DND-41 (cell line): ENCODE results near the gene FMN1.

ENCODE experiments used
- EZH2 ChIP-seq: IDR thresholded peaks from 3 replicates; pipeline ENCODE4 v1.6.1; 2012; ENCODE audit warnings: borderline replicate concordance, low read depth, mild to moderate bottlenecking, moderate library complexity, low read length, inconsistent platforms; ENCODE audit not compliant: severe bottlenecking
- TF ChIP-seq, protein P1 (sequence below): IDR thresholded peaks from 2 replicates; pipeline ENCODE4 v1.5.1; 2012; ENCODE audit warnings: borderline replicate concordance, low read length, moderate library complexity, mild to moderate bottlenecking; ENCODE audit not compliant: poor library complexity, severe bottlenecking; ENCODE audit errors: extremely low read depth

DNA sequence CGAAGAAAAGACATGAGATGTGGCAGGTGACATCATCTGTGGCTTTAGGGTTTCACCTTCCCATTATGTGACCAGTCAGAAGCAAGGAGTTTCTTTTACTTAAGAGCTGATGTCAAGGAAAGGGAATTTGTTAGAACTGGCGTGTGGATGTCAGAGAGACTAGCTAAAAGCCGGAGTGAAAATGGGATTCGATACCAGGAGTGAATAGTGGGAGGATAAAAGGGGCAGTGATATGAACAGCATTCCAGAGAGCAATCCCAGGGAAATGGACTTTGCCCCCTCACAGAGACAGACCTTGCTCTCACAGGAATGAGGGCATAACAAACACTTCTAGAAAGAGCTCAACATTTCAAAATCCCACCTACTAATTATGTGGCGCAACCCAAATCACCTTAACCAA is 5.9 kb upstream of the FMN1 start:
- TF ChIP-seq EZH2 = no peak
- TF ChIP-seq, protein P1, sequence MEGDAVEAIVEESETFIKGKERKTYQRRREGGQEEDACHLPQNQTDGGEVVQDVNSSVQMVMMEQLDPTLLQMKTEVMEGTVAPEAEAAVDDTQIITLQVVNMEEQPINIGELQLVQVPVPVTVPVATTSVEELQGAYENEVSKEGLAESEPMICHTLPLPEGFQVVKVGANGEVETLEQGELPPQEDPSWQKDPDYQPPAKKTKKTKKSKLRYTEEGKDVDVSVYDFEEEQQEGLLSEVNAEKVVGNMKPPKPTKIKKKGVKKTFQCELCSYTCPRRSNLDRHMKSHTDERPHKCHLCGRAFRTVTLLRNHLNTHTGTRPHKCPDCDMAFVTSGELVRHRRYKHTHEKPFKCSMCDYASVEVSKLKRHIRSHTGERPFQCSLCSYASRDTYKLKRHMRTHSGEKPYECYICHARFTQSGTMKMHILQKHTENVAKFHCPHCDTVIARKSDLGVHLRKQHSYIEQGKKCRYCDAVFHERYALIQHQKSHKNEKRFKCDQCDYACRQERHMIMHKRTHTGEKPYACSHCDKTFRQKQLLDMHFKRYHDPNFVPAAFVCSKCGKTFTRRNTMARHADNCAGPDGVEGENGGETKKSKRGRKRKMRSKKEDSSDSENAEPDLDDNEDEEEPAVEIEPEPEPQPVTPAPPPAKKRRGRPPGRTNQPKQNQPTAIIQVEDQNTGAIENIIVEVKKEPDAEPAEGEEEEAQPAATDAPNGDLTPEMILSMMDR = no peak
